GM12878 (cell line): ENCODE data around the gene GSPT1. TPM values are rescaled to one million over a fixed set of nuclear protein-coding genes. Genes with fewer than 3 reads are reported as not detected.
"Not testable (repeated sequence)": the region's sequence is repeated elsewhere in the genome, so short reads cannot be mapped to it uniquely, and the experiment has no call there.

Experiments used
- ATAC-seq: fragments of 200-7000 bp; cut with Tn5 transposase; 3 replicates; pipeline ENCODE4 v1.9.1; 2020; ENCODE audit warnings: mild to moderate bottlenecking, moderate library complexity
- BruUV-seq: library from RNA; stranded (reverse); fragments of 400-500 nt; replicated peaks from 2 replicates; lab custom pipeline; 2021; lab: Mats Ljungman, UMichigan
- CTCF ChIA-PET: fragments of 300-600 bp; sonication (Branson Sonifier 250); formaldehyde crosslinking; extraction: SDS; loops from one replicate; lab custom pipeline; 2021; ENCODE audit warnings: inconsistent platforms; lab: Yijun Ruan, JAX
- POLR2A ChIA-PET: fragments of 350-600 bp; formaldehyde crosslinking; extraction: SDS; loops from one replicate; lab custom pipeline; 2021; ENCODE audit warnings: inconsistent platforms; lab: Charles Lee
- RAD21 ChIA-PET: fragments of 300-600 bp; sonication (Branson Sonifier 250); formaldehyde crosslinking; loops from one replicate; lab custom pipeline; 2023; ENCODE audit warnings: antibody characterized with exemption; ENCODE audit not compliant: unreplicated experiment; lab: Charles Lee
- SMC1A ChIA-PET: fragments of 300-600 bp; sonication (Branson Sonifier 250); formaldehyde crosslinking; loops from one replicate; lab custom pipeline; 2023; ENCODE audit not compliant: unreplicated experiment, uncharacterized antibody; lab: Charles Lee
- DNase-seq: peaks from one replicate; pipeline ENCODE4 v3.0.0-alpha.2; 2011; ENCODE audit warnings: low read depth, low spot score
- FAIRE-seq: peaks from 3 replicates; lab custom pipeline; 2011; peaks lifted over from hg19 to GRCh38; lab: Jason Lieb, UNC
- H2AFZ ChIP-seq: 2 replicates; pipeline ENCODE4 v1.6.0; 2011; ENCODE audit warnings: low read depth, low read length, control low read depth; ENCODE audit not compliant: control insufficient read depth
- H3K27ac ChIP-seq: 2 replicates; pipeline ENCODE4 v1.5.1; 2011; ENCODE audit warnings: control low read depth; ENCODE audit not compliant: control insufficient read depth, insufficient read depth
- H3K27me3 ChIP-seq, 2 experiments: replicated peaks in 1 of 2; 2 replicates each; pipeline versions ENCODE4 v1.6.0 to v1.6.1; 2011; ENCODE audit warnings: low read length in 1 of 2; ENCODE audit not compliant: control insufficient read depth in 2 of 2, insufficient read depth in 2 of 2
- H3K36me3 ChIP-seq, 2 experiments: 2 replicates each; pipeline ENCODE4 v1.5.1; 2011; ENCODE audit warnings: low read length in 1 of 2; ENCODE audit not compliant: control insufficient read depth in 2 of 2, insufficient read depth in 2 of 2
- H3K4me1 ChIP-seq: 2 replicates; pipeline ENCODE4 v1.6.1; 2011; ENCODE audit warnings: mild to moderate bottlenecking, low read length, moderate library complexity, mixed read lengths; ENCODE audit not compliant: control insufficient read depth, insufficient read depth
- H3K4me2 ChIP-seq: 2 replicates; pipeline ENCODE4 v1.6.0; 2011; ENCODE audit warnings: control low read depth; ENCODE audit not compliant: control insufficient read depth, insufficient read depth
- H3K4me3 ChIP-seq: fragments of 200-600 bp; sonication (generic); 2 replicates; pipeline ENCODE4 v1.5.1; 2016
- H3K79me2 ChIP-seq: 2 replicates; pipeline ENCODE4 v1.6.0; 2011; ENCODE audit warnings: low read length; ENCODE audit not compliant: control insufficient read depth, insufficient read depth
- H3K9ac ChIP-seq: 2 replicates; pipeline ENCODE4 v1.8.0; 2011; ENCODE audit warnings: low read length, control low read depth, mixed read lengths; ENCODE audit not compliant: control insufficient read depth, insufficient read depth
- H3K9me3 ChIP-seq: replicated peaks from 3 replicates; pipeline ENCODE4 v1.5.1; 2011; ENCODE audit warnings: mild to moderate bottlenecking, low read length; ENCODE audit not compliant: control insufficient read depth, insufficient read depth
- H4K20me1 ChIP-seq: 2 replicates; pipeline ENCODE4 v1.6.0; 2011; ENCODE audit not compliant: control insufficient read depth, insufficient read depth
- BHLHE40 ChIP-seq, 2 experiments: fragments of 450-650 bp in 1 of 2; IDR thresholded peaks; 2 replicates each; pipeline ENCODE4 v1.6.1; 2011 to 2017; ENCODE audit warnings: low read depth in 2 of 2, borderline replicate concordance in 1 of 2, improper control_type of control experiment in 1 of 2, low read length in 1 of 2, mild to moderate bottlenecking in 1 of 2
- CHD2 ChIP-seq: IDR thresholded peaks from 2 replicates; pipeline ENCODE4 v1.6.1; 2011; ENCODE audit warnings: low read depth, low read length, improper control_type of control experiment, borderline replicate concordance
- MYB ChIP-seq: fragments of 150-350 bp; IDR thresholded peaks from 2 replicates; pipeline ENCODE4 v1.6.1; 2014; ENCODE audit warnings: mild to moderate bottlenecking, low read depth, low read length, borderline replicate concordance
- PML ChIP-seq: IDR thresholded peaks from 2 replicates; pipeline ENCODE4 v1.6.1; 2012; ENCODE audit warnings: low read length, inconsistent platforms
- STAT1 ChIP-seq: fragments of 450-650 bp; conservative IDR thresholded peaks from 2 replicates; pipeline ENCODE4 v1.6.1; 2014; ENCODE audit warnings: antibody characterized with exemption, mild to moderate bottlenecking
- TCF12 ChIP-seq: IDR thresholded peaks from 2 replicates; pipeline ENCODE4 v1.6.1; 2011; ENCODE audit warnings: low read depth, mild to moderate bottlenecking, low read length
- WGBS: methylation state at CpG from one replicate; pipeline ENCODE4 v1.1.6; 2016; ENCODE audit warnings: low lambda C conversion rate; ENCODE audit not compliant: insufficient replicate concordance, insufficient coverage; ENCODE audit errors: missing lambda C conversion rate; 5-methylcytosine and 5-hydroxymethylcytosine counted together
- in situ Hi-C: fragments of 300-500 bp; cut with MboI; formaldehyde crosslinking; loops from 9 replicates; pipeline ENCODE4 v1.14.3; 2018; ENCODE audit warnings: mixed read lengths
- intact Hi-C: fragments of 100-400 bp; cut with micrococcal nuclease; formaldehyde crosslinking; loops from one replicate; pipeline ENCODE4 v1.14.2; 2022; ENCODE audit not compliant: unreplicated experiment
- polyA plus RNA-seq, 11 experiments: library from polyadenylated mRNA; depleted of rRNA in 4 of 11; unstranded in 6 of 11; stranded (reverse) in 5 of 11; fragments of >200 nt; fragmentation: Nextera tagmentation in 4 of 11; fragmentation: Illumina TruSeq in 1 of 11; extraction: Ambion mirVana in 4 of 11; extraction: Trizol in 1 of 11; gene quantifications; 1 replicate in 1 of 11; 2 replicates in 10 of 11; pipeline versions ENCODE4 v1.2.1 to v1.2.3, GENCODE V29; 2011 to 2016; ENCODE audit warnings: inconsistent platforms in 2 of 11, missing spikeins in 2 of 11, low read depth in 1 of 11
- total RNA-seq, 4 experiments: library from RNA; depleted of rRNA in 3 of 4; stranded (reverse); fragments of >200 nt in 3 of 4; fragmentation: Illumina TruSeq in 1 of 4; extraction: Trizol in 1 of 4; gene quantifications; 2 replicates each; pipeline versions ENCODE4 v1.2.1 to v1.2.3, GENCODE V29; 2013 to 2021
- TF ChIP-seq, protein P1 (sequence below): fragments of 450-650 bp; IDR thresholded peaks from 2 replicates; pipeline ENCODE4 v1.6.1; 2018; ENCODE audit warnings: borderline replicate concordance, mild to moderate bottlenecking; ENCODE audit not compliant: partially characterized antibody
- TF ChIP-seq, protein P2 (sequence below): fragments of 450-650 bp; IDR thresholded peaks from 2 replicates; pipeline ENCODE4 v1.6.1; 2017; ENCODE audit warnings: antibody characterized with exemption, mild to moderate bottlenecking, moderate library complexity
- TF ChIP-seq, protein P3 (sequence below): IDR thresholded peaks from 2 replicates; pipeline ENCODE4 v1.6.1; 2012; ENCODE audit warnings: low read depth, low read length, improper control_type of control experiment

Gene GSPT1
- total and polyA plus RNA-seq, 10 of the 15 experiments (the other 5 are each of a cell fraction or from before 2014, with no cell fraction given): 46.7 to 181 (median 99.6) TPM

GRCh38 chr16:11946433-11946832 lies 30.7 kb upstream of the GSPT1 start (continued):
- TF ChIP-seq, protein P1, sequence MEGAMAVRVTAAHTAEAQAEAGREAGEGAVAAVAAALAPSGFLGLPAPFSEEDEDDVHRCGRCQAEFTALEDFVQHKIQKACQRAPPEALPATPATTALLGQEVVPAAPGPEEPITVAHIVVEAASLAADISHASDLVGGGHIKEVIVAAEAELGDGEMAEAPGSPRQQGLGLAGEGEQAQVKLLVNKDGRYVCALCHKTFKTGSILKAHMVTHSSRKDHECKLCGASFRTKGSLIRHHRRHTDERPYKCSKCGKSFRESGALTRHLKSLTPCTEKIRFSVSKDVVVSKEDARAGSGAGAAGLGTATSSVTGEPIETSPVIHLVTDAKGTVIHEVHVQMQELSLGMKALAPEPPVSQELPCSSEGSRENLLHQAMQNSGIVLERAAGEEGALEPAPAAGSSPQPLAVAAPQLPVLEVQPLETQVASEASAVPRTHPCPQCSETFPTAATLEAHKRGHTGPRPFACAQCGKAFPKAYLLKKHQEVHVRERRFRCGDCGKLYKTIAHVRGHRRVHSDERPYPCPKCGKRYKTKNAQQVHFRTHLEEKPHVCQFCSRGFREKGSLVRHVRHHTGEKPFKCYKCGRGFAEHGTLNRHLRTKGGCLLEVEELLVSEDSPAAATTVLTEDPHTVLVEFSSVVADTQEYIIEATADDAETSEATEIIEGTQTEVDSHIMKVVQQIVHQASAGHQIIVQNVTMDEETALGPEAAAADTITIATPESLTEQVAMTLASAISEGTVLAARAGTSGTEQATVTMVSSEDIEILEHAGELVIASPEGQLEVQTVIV: no peak
- no peak for TF ChIP-seq MYB
- TF ChIP-seq PML: no peak
- no peak for TF ChIP-seq CHD2
- TF ChIP-seq, protein P2, sequence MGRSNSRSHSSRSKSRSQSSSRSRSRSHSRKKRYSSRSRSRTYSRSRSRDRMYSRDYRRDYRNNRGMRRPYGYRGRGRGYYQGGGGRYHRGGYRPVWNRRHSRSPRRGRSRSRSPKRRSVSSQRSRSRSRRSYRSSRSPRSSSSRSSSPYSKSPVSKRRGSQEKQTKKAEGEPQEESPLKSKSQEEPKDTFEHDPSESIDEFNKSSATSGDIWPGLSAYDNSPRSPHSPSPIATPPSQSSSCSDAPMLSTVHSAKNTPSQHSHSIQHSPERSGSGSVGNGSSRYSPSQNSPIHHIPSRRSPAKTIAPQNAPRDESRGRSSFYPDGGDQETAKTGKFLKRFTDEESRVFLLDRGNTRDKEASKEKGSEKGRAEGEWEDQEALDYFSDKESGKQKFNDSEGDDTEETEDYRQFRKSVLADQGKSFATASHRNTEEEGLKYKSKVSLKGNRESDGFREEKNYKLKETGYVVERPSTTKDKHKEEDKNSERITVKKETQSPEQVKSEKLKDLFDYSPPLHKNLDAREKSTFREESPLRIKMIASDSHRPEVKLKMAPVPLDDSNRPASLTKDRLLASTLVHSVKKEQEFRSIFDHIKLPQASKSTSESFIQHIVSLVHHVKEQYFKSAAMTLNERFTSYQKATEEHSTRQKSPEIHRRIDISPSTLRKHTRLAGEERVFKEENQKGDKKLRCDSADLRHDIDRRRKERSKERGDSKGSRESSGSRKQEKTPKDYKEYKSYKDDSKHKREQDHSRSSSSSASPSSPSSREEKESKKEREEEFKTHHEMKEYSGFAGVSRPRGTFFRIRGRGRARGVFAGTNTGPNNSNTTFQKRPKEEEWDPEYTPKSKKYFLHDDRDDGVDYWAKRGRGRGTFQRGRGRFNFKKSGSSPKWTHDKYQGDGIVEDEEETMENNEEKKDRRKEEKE: no peak
- no peak for TF ChIP-seq TCF12
- TF ChIP-seq, protein P3, sequence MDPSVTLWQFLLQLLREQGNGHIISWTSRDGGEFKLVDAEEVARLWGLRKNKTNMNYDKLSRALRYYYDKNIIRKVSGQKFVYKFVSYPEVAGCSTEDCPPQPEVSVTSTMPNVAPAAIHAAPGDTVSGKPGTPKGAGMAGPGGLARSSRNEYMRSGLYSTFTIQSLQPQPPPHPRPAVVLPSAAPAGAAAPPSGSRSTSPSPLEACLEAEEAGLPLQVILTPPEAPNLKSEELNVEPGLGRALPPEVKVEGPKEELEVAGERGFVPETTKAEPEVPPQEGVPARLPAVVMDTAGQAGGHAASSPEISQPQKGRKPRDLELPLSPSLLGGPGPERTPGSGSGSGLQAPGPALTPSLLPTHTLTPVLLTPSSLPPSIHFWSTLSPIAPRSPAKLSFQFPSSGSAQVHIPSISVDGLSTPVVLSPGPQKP: no peak
- no peak for TF ChIP-seq STAT1
- no peak for TF ChIP-seq BHLHE40 (IDR thresholded peaks at IDR 0.05; ENCODE audit: borderline replicate concordance in 1 of 2, low read depth in 2 of 2, low read length in 1 of 2)
- TF ChIP-seq, all 136 proteins: peak for 0

DNA sequence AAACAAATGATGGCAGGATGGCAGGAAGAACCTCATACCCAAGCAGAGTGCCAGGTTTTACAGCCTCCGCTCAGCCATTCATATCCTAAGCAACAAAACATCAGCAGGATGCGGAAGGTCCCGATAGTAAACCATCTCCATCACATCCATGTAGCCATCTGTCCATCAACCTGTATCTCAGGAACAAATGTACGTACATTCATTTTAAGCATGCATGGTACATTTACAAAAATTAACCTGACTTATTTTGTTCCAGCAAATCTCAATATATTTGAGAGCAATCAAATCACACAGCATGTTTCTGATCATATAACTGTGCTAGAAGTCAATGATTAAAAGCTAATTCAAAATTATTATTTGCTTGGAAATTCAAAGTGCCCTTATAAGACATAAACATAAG lies 26.2 kb upstream of the GSPT1 start, which contains the start of gene NPIPB2:
TSS of gene NPIPB2 (minus strand) at position 101 of the 400 bp plus-strand sequence. CDS start at position 101, 0 bp downstream.
- H3K79me2 ChIP-seq, SMC1A ChIA-PET, H3K4me2 ChIP-seq, H3K36me3 ChIP-seq, FAIRE-seq, ATAC-seq, CTCF ChIA-PET, H3K9me3 ChIP-seq, RAD21 ChIA-PET, H2AFZ ChIP-seq, BruUV-seq, H3K4me3 ChIP-seq, in situ Hi-C loops, H3K27ac ChIP-seq, H4K20me1 ChIP-seq, H3K4me1 ChIP-seq, H3K27me3 ChIP-seq, H3K9ac ChIP-seq, intact Hi-C loops, DNase-seq, POLR2A ChIA-PET: not testable (repeated sequence)
- WGBS: 97% methylated on average over 3 of the region's 4 CpGs

- H3K36me3 ChIP-seq, POLR2A ChIA-PET, H3K27ac ChIP-seq, H3K4me1 ChIP-seq, H3K4me3 ChIP-seq, RAD21 ChIA-PET, H3K9ac ChIP-seq, H3K27me3 ChIP-seq, DNase-seq, in situ Hi-C loops, H3K79me2 ChIP-seq, BruUV-seq, ATAC-seq, H2AFZ ChIP-seq, H3K9me3 ChIP-seq, intact Hi-C loops, FAIRE-seq, H4K20me1 ChIP-seq, SMC1A ChIA-PET, H3K4me2 ChIP-seq: not testable (repeated sequence)
- CTCF ChIA-PET: interaction anchor here (0.7 kb wide), 1 partner anchor 168 kb away, joined by 5 read pairs; no protein-coding TSS in a partner anchor
- WGBS: 57% methylated on average over 13 of the region's 13 CpGs
These were observed 11.6 kb upstream of the GSPT1 start for GRCh38 chr16:11927350-11927749.
